C4-2B (cell line): ENCODE results near the gene CDKN2B-AS1.

ENCODE experiments used
- H3K27ac ChIP-seq: fragments of 450-650 bp; 2 replicates; pipeline ENCODE4 v1.5.1; 2017
- CTCF ChIP-seq: fragments of 450-650 bp; conservative IDR thresholded peaks from 2 replicates; pipeline ENCODE4 v1.5.1; 2017; ENCODE audit warnings: mild to moderate bottlenecking
- ZFX ChIP-seq: fragments of 450-650 bp; IDR thresholded peaks from 2 replicates; pipeline ENCODE4 v1.6.1; 2017

The CDKN2B-AS1 gene

GRCh38 chr9:22098643-22099332 is 104.2 kb downstream of the CDKN2B-AS1 start:
- TF ChIP-seq ZFX (no peak), CTCF (no peak)
- H3K27ac ChIP-seq = no peak overlapping the region

GRCh38 chr9:22100626-22101025 is 106.0 kb downstream of the CDKN2B-AS1 start:
- H3K27ac ChIP-seq = no peak overlapping the region
- peak; percentile 22; the same call in 1 of the 2 replicates for TF ChIP-seq CTCF
- no peak for TF ChIP-seq ZFX

GRCh38 chr9:22102146-22103053 is 107.8 kb downstream of the CDKN2B-AS1 start:
- TF ChIP-seq ZFX (no peak), CTCF (no peak)
- peak overlapping the region; percentile 46; the same call in 1 of the 2 replicates for H3K27ac ChIP-seq

GRCh38 chr9:22103685-22104575 is 109.3 kb downstream of the CDKN2B-AS1 start:
- H3K27ac ChIP-seq = peak overlapping the region; percentile 55
- TF ChIP-seq ZFX = no peak
- no peak; the same call in 1 of the 2 replicates for TF ChIP-seq CTCF

GRCh38 chr9:22105005-22105722 is 110.6 kb downstream of the CDKN2B-AS1 start:
- no peak overlapping the region for H3K27ac ChIP-seq
- no peak for TF ChIP-seq CTCF
- no peak for TF ChIP-seq ZFX

- H3K27ac ChIP-seq = no peak overlapping the region
- TF ChIP-seq CTCF = no peak
- no peak for TF ChIP-seq ZFX
These were observed 112.8 kb downstream of the CDKN2B-AS1 start for GRCh38 chr9:22107202-22108045.
